H1 (cell line): ENCODE results near the gene KPNA1. TPM values are rescaled to one million over a fixed set of nuclear protein-coding genes. Genes with fewer than 3 reads are reported as not detected.

Experiments used
- CTCF ChIA-PET: fragments of 300-600 bp; sonication (Branson Sonifier 250); formaldehyde crosslinking; loops from one replicate; lab custom pipeline; 2021; ENCODE audit not compliant: partially characterized antibody; lab: Charles Lee
- POLR2A ChIA-PET: fragments of 300-600 bp; sonication (Branson Sonifier 250); formaldehyde crosslinking; loops from one replicate; lab custom pipeline; 2021; ENCODE audit warnings: inconsistent platforms; ENCODE audit not compliant: partially characterized antibody; lab: Charles Lee
- DNase-seq, 2 experiments: peaks; one replicate each; pipeline versions ENCODE4 v3.0.0 to v3.0.0-alpha.2; 2010 to 2022; ENCODE audit warnings: low spot score in 2 of 2, low read depth in 1 of 2, mixed read lengths in 1 of 2
- FAIRE-seq: peaks from 2 replicates; lab custom pipeline; 2011; peaks lifted over from hg19 to GRCh38; lab: Jason Lieb, UNC
- H2AFZ ChIP-seq: 2 replicates; pipeline ENCODE4 v1.8.1; 2012; ENCODE audit warnings: low read length, inconsistent platforms
- H2AK5ac ChIP-seq: 2 replicates; pipeline ENCODE4 v1.6.1; 2013; ENCODE audit warnings: low read depth, low read length
- H2BK120ac ChIP-seq: replicated peaks from 2 replicates; pipeline ENCODE3; 2013; ENCODE audit warnings: low read depth, low read length, inconsistent platforms
- H2BK12ac ChIP-seq: 2 replicates; pipeline ENCODE4 v1.6.1; 2013; ENCODE audit warnings: low read depth, low read length
- H2BK15ac ChIP-seq: 2 replicates; pipeline ENCODE4 v1.6.1; 2013; ENCODE audit warnings: low read length
- H2BK20ac ChIP-seq: 2 replicates; pipeline ENCODE4 v1.6.1; 2013; ENCODE audit warnings: low read length
- H2BK5ac ChIP-seq: 2 replicates; pipeline ENCODE4 v1.6.1; 2013; ENCODE audit warnings: low read depth, low read length
- H3K14ac ChIP-seq: 2 replicates; pipeline ENCODE4 v1.6.1; 2013; ENCODE audit warnings: inconsistent platforms; ENCODE audit not compliant: insufficient read length
- H3K18ac ChIP-seq: 2 replicates; pipeline ENCODE4 v1.6.1; 2013; ENCODE audit warnings: low read length; ENCODE audit errors: extremely low read depth
- H3K23ac ChIP-seq: 2 replicates; pipeline ENCODE4 v1.6.1; 2013; ENCODE audit warnings: inconsistent platforms; ENCODE audit not compliant: insufficient read length
- H3K23me2 ChIP-seq: 2 replicates; pipeline ENCODE4 v1.6.1; 2013; ENCODE audit warnings: low read depth, low read length
- H3K27ac ChIP-seq: 2 replicates; pipeline ENCODE4 v1.6.1; 2011; ENCODE audit warnings: low read depth, low read length, inconsistent platforms
- H3K27me3 ChIP-seq, 4 experiments: replicated peaks in 1 of 4; 1 replicate in 1 of 4; 2 replicates in 3 of 4; pipeline versions ENCODE4 v1.6.1 to v1.8.1; 2011 to 2013; ENCODE audit warnings: low read length in 3 of 4, mild to moderate bottlenecking in 3 of 4, inconsistent platforms in 2 of 4, mixed read lengths in 2 of 4, moderate library complexity in 1 of 4; ENCODE audit not compliant: control insufficient read depth in 3 of 4, insufficient read depth in 3 of 4; ENCODE audit errors: extremely low read depth in 1 of 4
- H3K36me3 ChIP-seq, 4 experiments: 2 replicates each; pipeline versions ENCODE4 v1.6.1 to v1.8.1; 2011 to 2013; ENCODE audit warnings: mild to moderate bottlenecking in 4 of 4, low read length in 3 of 4, moderate library complexity in 2 of 4, control low read depth in 1 of 4, inconsistent platforms in 1 of 4; ENCODE audit not compliant: insufficient read depth in 4 of 4, control insufficient read depth in 2 of 4
- H3K4ac ChIP-seq: replicated peaks from 2 replicates; pipeline ENCODE3; 2013; ENCODE audit warnings: low read length, low read depth, mixed read lengths, inconsistent platforms; ENCODE audit not compliant: insufficient read length
- H3K4me1 ChIP-seq, 4 experiments: replicated peaks in 1 of 4; 1 replicate in 1 of 4; 2 replicates in 3 of 4; pipeline versions ENCODE4 v1.6.1 to v1.8.1; 2011 to 2013; ENCODE audit warnings: low read length in 3 of 4, inconsistent platforms in 2 of 4, mixed read lengths in 1 of 4; ENCODE audit not compliant: insufficient read depth in 4 of 4, control insufficient read depth in 3 of 4
- H3K4me2 ChIP-seq, 2 experiments: 2 replicates each; pipeline versions ENCODE4 v1.6.1 to v1.8.1; 2011 to 2013; ENCODE audit warnings: low read depth in 2 of 2, low read length in 2 of 2, control low read depth in 1 of 2, inconsistent platforms in 1 of 2, mild to moderate bottlenecking in 1 of 2; ENCODE audit not compliant: insufficient read depth in 1 of 2
- H3K4me3 ChIP-seq, 4 experiments: fragments of 200-600, 300-600 bp in 1 of 4; sonication (generic), shearing (Covaris generic), sonication (Bioruptor Twin) in 1 of 4; 2 replicates each; pipeline versions ENCODE4 v1.5.1 to v1.8.1; 2011 to 2016; ENCODE audit warnings: low read length in 4 of 4, low read depth in 3 of 4, control low read depth in 2 of 4, inconsistent platforms in 2 of 4, mild to moderate bottlenecking in 2 of 4, mixed read lengths in 1 of 4, moderate library complexity in 1 of 4; ENCODE audit not compliant: insufficient read depth in 2 of 4; ENCODE audit errors: extremely low read depth in 1 of 4
- H3K56ac ChIP-seq: replicated peaks from 2 replicates; pipeline ENCODE3; 2013; ENCODE audit warnings: low read depth, mild to moderate bottlenecking, mixed read lengths, low read length, inconsistent platforms; ENCODE audit not compliant: insufficient read length
- H3K79me1 ChIP-seq: 2 replicates; pipeline ENCODE4 v1.6.1; 2013; ENCODE audit warnings: low read depth, low read length, control low read depth
- H3K79me2 ChIP-seq, 2 experiments: 2 replicates each; pipeline versions ENCODE4 v1.6.1 to v1.8.1; 2012 to 2013; ENCODE audit warnings: low read length in 2 of 2, mild to moderate bottlenecking in 2 of 2, inconsistent platforms in 1 of 2; ENCODE audit not compliant: insufficient read depth in 2 of 2, control insufficient read depth in 1 of 2
- H3K9ac ChIP-seq, 4 experiments: replicated peaks in 1 of 4; 1 replicate in 1 of 4; 2 replicates in 3 of 4; pipeline versions ENCODE4 v1.6.1 to v1.8.1; 2011 to 2013; ENCODE audit warnings: low read depth in 3 of 4, low read length in 3 of 4, control low read depth in 2 of 4, mild to moderate bottlenecking in 2 of 4, moderate library complexity in 2 of 4, inconsistent platforms in 1 of 4; ENCODE audit errors: extremely low read depth in 1 of 4
- H3K9me3 ChIP-seq, 2 experiments: 2 replicates each; pipeline versions ENCODE4 v1.6.1 to v1.8.1; 2012 to 2013; ENCODE audit warnings: mild to moderate bottlenecking in 2 of 2, moderate library complexity in 2 of 2, control low read depth in 1 of 2, inconsistent platforms in 1 of 2, low read depth in 1 of 2, low read length in 1 of 2, mixed read lengths in 1 of 2; ENCODE audit not compliant: insufficient read depth in 2 of 2
- H4K20me1 ChIP-seq, 2 experiments: replicated peaks in 1 of 2; 2 replicates each; pipeline versions ENCODE3 to v1.8.1; 2011 to 2013; ENCODE audit warnings: inconsistent platforms in 2 of 2, low read length in 2 of 2, mild to moderate bottlenecking in 1 of 2; ENCODE audit not compliant: insufficient read depth in 2 of 2, control insufficient read depth in 1 of 2
- H4K5ac ChIP-seq: 2 replicates; pipeline ENCODE4 v1.6.1; 2013; ENCODE audit warnings: low read length, low read depth, mixed read lengths, inconsistent platforms; ENCODE audit not compliant: insufficient read length
- H4K8ac ChIP-seq: 2 replicates; pipeline ENCODE4 v1.8.0; 2013; ENCODE audit warnings: mild to moderate bottlenecking, moderate library complexity, low read length, inconsistent platforms; ENCODE audit not compliant: insufficient read depth; ENCODE audit errors: extremely low read depth
- H4K91ac ChIP-seq: replicated peaks from 2 replicates; pipeline ENCODE3; 2013; ENCODE audit warnings: low read length, mixed read lengths, inconsistent platforms; ENCODE audit not compliant: insufficient read length
- CBX8 ChIP-seq: fragments of 300-800, 300-1000 bp; sonication (generic); IDR thresholded peaks from 2 replicates; pipeline ENCODE4 v1.7.1; 2016; ENCODE audit warnings: low read depth, low read length, borderline replicate concordance
- HDAC6 ChIP-seq: IDR thresholded peaks from one replicate; pipeline ENCODE4 v1.7.1; 2012; ENCODE audit warnings: low read depth, mild to moderate bottlenecking, inconsistent platforms, low read length, moderate library complexity
- KDM4A ChIP-seq: IDR thresholded peaks from one replicate; pipeline ENCODE4 v1.7.1; 2012; ENCODE audit warnings: low read depth, mild to moderate bottlenecking, moderate library complexity, low read length, inconsistent platforms; ENCODE audit not compliant: severe bottlenecking
- SAP30 ChIP-seq: fragments of 300-600 bp; sonication (generic); IDR thresholded peaks from 2 replicates; pipeline ENCODE4 v1.7.1; 2012; ENCODE audit warnings: low read length, moderate library complexity, mild to moderate bottlenecking, inconsistent platforms; ENCODE audit not compliant: insufficient read depth, insufficient replicate concordance
- SIRT6 ChIP-seq: IDR thresholded peaks from one replicate; pipeline ENCODE4 v1.7.1; 2012; ENCODE audit warnings: low read length, inconsistent platforms
- SP1 ChIP-seq: IDR thresholded peaks from 2 replicates; pipeline ENCODE4 v1.6.1; 2011; ENCODE audit warnings: low read depth, low read length
- SUZ12 ChIP-seq: fragments of 200-600 bp; sonication (generic); IDR thresholded peaks from 2 replicates; pipeline ENCODE4 v1.6.1; 2012; ENCODE audit warnings: mild to moderate bottlenecking, inconsistent platforms, low read length, moderate library complexity, mixed read lengths
- TBP ChIP-seq: IDR thresholded peaks from 2 replicates; pipeline ENCODE4 v1.6.1; 2011; ENCODE audit warnings: low read depth, low read length, improper control_type of control experiment
- TCF12 ChIP-seq: IDR thresholded peaks from 2 replicates; pipeline ENCODE4 v1.6.1; 2011; ENCODE audit warnings: low read depth, mild to moderate bottlenecking, low read length
- ZNF274 ChIP-seq: IDR thresholded peaks from 2 replicates; pipeline ENCODE4 v1.7.0; 2012; ENCODE audit warnings: low read length, borderline replicate concordance; ENCODE audit errors: extremely low read depth
- WGBS, 2 experiments: shearing (Covaris generic) in 1 of 2; methylation state at CpG; one replicate each; pipeline versions ENCODE4 v1.1.6 to v1.1.7; 2013 to 2015; ENCODE audit warnings: low lambda C conversion rate in 2 of 2, mixed read lengths in 2 of 2, inconsistent platforms in 1 of 2, low coverage in 1 of 2, missing lambda C conversion rate in 1 of 2; ENCODE audit not compliant: insufficient replicate concordance in 2 of 2, insufficient coverage in 1 of 2, insufficient read length in 1 of 2; ENCODE audit errors: extremely low coverage in 1 of 2, missing lambda C conversion rate in 1 of 2; 5-methylcytosine and 5-hydroxymethylcytosine counted together
- polyA plus RNA-seq, 7 experiments: library from polyadenylated mRNA; depleted of rRNA in 3 of 7; stranded (reverse) in 5 of 7; unstranded in 2 of 7; fragments of >200 nt in 5 of 7; fragments of 200-250 nt in 2 of 7; gene quantifications; 1 replicate in 5 of 7; 2 replicates in 1 of 7; 4 replicates in 1 of 7; pipeline versions ENCODE4 v1.2.1 to v1.2.3, GENCODE V29; 2011 to 2013; ENCODE audit warnings: missing spikeins in 2 of 7, mixed read lengths in 2 of 7
- total RNA-seq: library from RNA; stranded (reverse); fragmentation: NEBNext Ultra II Directional; extraction: Animal tissue kit (Norgen Biotek cat#: 25700); gene quantifications from 2 replicates; pipeline ENCODE4 v1.2.1, GENCODE V29; 2021
- TF ChIP-seq, protein P1 (sequence below): IDR thresholded peaks from 2 replicates; pipeline ENCODE4 v1.6.1; 2012; ENCODE audit warnings: low read length, inconsistent platforms
- TF ChIP-seq, protein P2 (sequence below): IDR thresholded peaks from 2 replicates; pipeline ENCODE4 v1.6.1; 2011; ENCODE audit warnings: low read depth, mild to moderate bottlenecking, low read length; ENCODE audit not compliant: insufficient read depth

KPNA1 gene
- total and polyA plus RNA-seq, 2 of the 8 experiments (the other 6 are each of a cell fraction or from before 2014, with no cell fraction given): 14.8 to 63.0 TPM

DNA sequence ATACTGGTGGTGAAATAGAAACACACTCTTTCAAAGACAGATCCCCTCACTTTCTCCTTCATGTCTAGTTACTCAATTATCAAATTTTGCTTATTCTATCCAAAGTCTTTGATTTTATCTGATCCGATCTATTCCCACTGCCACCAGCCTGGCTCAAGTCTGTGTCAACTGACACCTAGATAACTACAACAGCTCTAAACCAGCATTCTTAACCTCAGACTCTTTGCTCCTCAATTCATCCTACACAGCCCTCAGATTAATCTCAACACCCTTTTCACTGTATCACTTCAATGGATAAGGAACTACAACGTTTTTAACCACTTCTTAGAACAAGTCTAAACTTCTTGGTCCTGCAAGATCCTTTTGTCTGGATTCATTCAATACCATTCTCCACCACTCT lies 9.1 kb downstream of the KPNA1 start:
- H3K4me2 ChIP-seq: no peak overlapping the region
- TF ChIP-seq, protein P1, sequence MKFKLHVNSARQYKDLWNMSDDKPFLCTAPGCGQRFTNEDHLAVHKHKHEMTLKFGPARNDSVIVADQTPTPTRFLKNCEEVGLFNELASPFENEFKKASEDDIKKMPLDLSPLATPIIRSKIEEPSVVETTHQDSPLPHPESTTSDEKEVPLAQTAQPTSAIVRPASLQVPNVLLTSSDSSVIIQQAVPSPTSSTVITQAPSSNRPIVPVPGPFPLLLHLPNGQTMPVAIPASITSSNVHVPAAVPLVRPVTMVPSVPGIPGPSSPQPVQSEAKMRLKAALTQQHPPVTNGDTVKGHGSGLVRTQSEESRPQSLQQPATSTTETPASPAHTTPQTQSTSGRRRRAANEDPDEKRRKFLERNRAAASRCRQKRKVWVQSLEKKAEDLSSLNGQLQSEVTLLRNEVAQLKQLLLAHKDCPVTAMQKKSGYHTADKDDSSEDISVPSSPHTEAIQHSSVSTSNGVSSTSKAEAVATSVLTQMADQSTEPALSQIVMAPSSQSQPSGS: no peak
- TF ChIP-seq TCF12 (no peak), ZNF274 (no peak), HDAC6 (no peak), KDM4A (no peak), SUZ12 (no peak), SAP30 (no peak), TBP (no peak), SP1 (no peak), SIRT6 (no peak), CBX8 (no peak)
- TF ChIP-seq, protein P2, sequence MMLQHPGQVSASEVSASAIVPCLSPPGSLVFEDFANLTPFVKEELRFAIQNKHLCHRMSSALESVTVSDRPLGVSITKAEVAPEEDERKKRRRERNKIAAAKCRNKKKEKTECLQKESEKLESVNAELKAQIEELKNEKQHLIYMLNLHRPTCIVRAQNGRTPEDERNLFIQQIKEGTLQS: no peak
- TF ChIP-seq, all 59 proteins: peak for 0
- no peak overlapping the region for H4K8ac ChIP-seq
- no peak overlapping the region for H4K5ac ChIP-seq
- no peaks in the 10 kb centered on the region for H3K23me2 ChIP-seq
- no peak overlapping the region for H3K4ac ChIP-seq
- ChIA-PET CTCF (interaction anchor here (0.6 kb wide), 1 partner anchor 250 kb away, joined by 3 read pairs; no protein-coding TSS in a partner anchor), POLR2A (interaction anchor here (1.1 kb wide), 1 partner anchor 9 kb away, joined by 5 read pairs; the partner anchor contains the start of gene KPNA1)
- H4K91ac ChIP-seq: no peak overlapping the region
- no peak overlapping the region for H2BK5ac ChIP-seq
- 85% methylated on average over 2 of the region's 2 CpGs; no CpG with 5 or more reads in 1 of the 2 experiments for WGBS, 2 experiments
- DNase-seq (no peak), FAIRE-seq (no peak)
- H3K79me1 ChIP-seq: peaks cover 7% of the 10 kb centered on the region
- H3K36me3 ChIP-seq: no peaks in the 10 kb centered on the region
- no peak overlapping the region for H3K4me3 ChIP-seq
- no peak overlapping the region for H3K23ac ChIP-seq
- H3K4me1 ChIP-seq: peaks cover 0 to 3% (median under 1%) of the 10 kb centered on the region in 4 experiments; a peak in 3 of 7 replicates
- H3K79me2 ChIP-seq: peaks cover 12 to 97% of the 10 kb centered on the region in 2 experiments; a peak in 3 of 4 replicates
- H4K20me1 ChIP-seq: peaks cover 6 to 14% of the 10 kb centered on the region in 2 experiments
- H2BK120ac ChIP-seq: no peak overlapping the region
- no peak overlapping the region for H3K27ac ChIP-seq
- no peaks in the 10 kb centered on the region for H3K9me3 ChIP-seq
- no peak overlapping the region for H2AFZ ChIP-seq
- H3K18ac ChIP-seq: no peak overlapping the region
- no peak overlapping the region for H3K14ac ChIP-seq
- H2BK20ac ChIP-seq: no peak overlapping the region
- H2BK15ac ChIP-seq: no peak overlapping the region
- H2BK12ac ChIP-seq: no peak overlapping the region
- H2AK5ac ChIP-seq: no peak overlapping the region
- no peak overlapping the region for H3K56ac ChIP-seq
- no peak overlapping the region for H3K9ac ChIP-seq
- no peaks in the 10 kb centered on the region for H3K27me3 ChIP-seq
